K562 (cell line): ENCODE data around the gene HNRNPD. TPM values are rescaled to one million over a fixed set of nuclear protein-coding genes. Genes with fewer than 3 reads are reported as not detected.

Experiments used
- BACH1 ChIP-seq: fragments of 200-800 bp; sonication (Bioruptor generic); IDR thresholded peaks from 2 replicates; pipeline ENCODE4 v1.6.1; 2016; ENCODE audit warnings: missing genetic modification characterization, missing compliant biosample characterization
- BHLHE40 ChIP-seq: IDR thresholded peaks from 2 replicates; pipeline ENCODE4 v1.6.1; 2011; ENCODE audit warnings: low read length, improper control_type of control experiment
- CREB1 ChIP-seq, 2 experiments: sonication (generic) in 1 of 2; formaldehyde crosslinking in 1 of 2; IDR thresholded peaks; 2 replicates each; pipeline versions ENCODE4 v1.6.1 to v1.8.0; 2012 to 2022; ENCODE audit warnings: inconsistent platforms in 1 of 2, mild to moderate bottlenecking in 1 of 2, missing genetic modification reagents in 1 of 2, moderate library complexity in 1 of 2
- DIDO1 ChIP-seq: fragments of 450-650 bp; IDR thresholded peaks from 2 replicates; pipeline ENCODE4 v1.6.1; 2016; ENCODE audit warnings: low read depth, missing biosample characterization, missing genetic modification characterization
- ERF ChIP-seq: fragments of 450-650 bp; formaldehyde crosslinking; IDR thresholded peaks from 2 replicates; pipeline ENCODE4 v1.4.0; 2020; ENCODE audit warnings: mild to moderate bottlenecking, mixed read lengths
- FOXJ3 ChIP-seq: sonication (generic); formaldehyde crosslinking; IDR thresholded peaks from 2 replicates; pipeline ENCODE4 v1.4.0; 2020; ENCODE audit warnings: mild to moderate bottlenecking, missing genetic modification reagents
- GATA2 ChIP-seq: sonication (generic); formaldehyde crosslinking; IDR thresholded peaks from 2 replicates; pipeline ENCODE4 v1.4.0; 2020; ENCODE audit warnings: mild to moderate bottlenecking, missing genetic modification reagents
- HLTF ChIP-seq: fragments of 450-650 bp; IDR thresholded peaks from 2 replicates; pipeline ENCODE4 v1.6.1; 2016
- KLF6 ChIP-seq: fragments of 250-450 bp; sonication (Bioruptor Pico); IDR thresholded peaks from 2 replicates; pipeline ENCODE4 v1.4.0; 2020; ENCODE audit warnings: mild to moderate bottlenecking, moderate library complexity, borderline replicate concordance
- NELFE ChIP-seq: IDR thresholded peaks from 2 replicates; pipeline ENCODE4 v1.6.1; 2011; ENCODE audit warnings: mild to moderate bottlenecking; ENCODE audit not compliant: insufficient read depth, insufficient read length
- NFXL1 ChIP-seq: fragments of 450-650 bp; formaldehyde crosslinking; IDR thresholded peaks from 2 replicates; pipeline ENCODE4 v1.4.0; 2021; ENCODE audit warnings: mild to moderate bottlenecking
- PHB2 ChIP-seq: fragments of 450-650 bp; IDR thresholded peaks from 2 replicates; pipeline ENCODE4 v1.6.1; 2017; ENCODE audit warnings: low read depth
- PHF20 ChIP-seq: fragments of 450-650 bp; IDR thresholded peaks from 2 replicates; pipeline ENCODE4 v1.6.1; 2018; ENCODE audit not compliant: partially characterized antibody
- SPI1 ChIP-seq: IDR thresholded peaks from 2 replicates; pipeline ENCODE4 v1.6.1; 2011; ENCODE audit warnings: low read depth, low read length, control low read depth, borderline replicate concordance
- TOE1 ChIP-seq, 2 experiments: fragments of 450-650 bp in 1 of 2; sonication (generic) in 1 of 2; formaldehyde crosslinking in 1 of 2; IDR thresholded peaks; 2 replicates each; pipeline versions ENCODE4 v1.7.1 to v1.8.0; 2016 to 2022; ENCODE audit warnings: borderline replicate concordance in 2 of 2, mild to moderate bottlenecking in 2 of 2, antibody characterized with exemption in 1 of 2, inconsistent platforms in 1 of 2, low read depth in 1 of 2, missing genetic modification reagents in 1 of 2, moderate library complexity in 1 of 2
- ZBTB11 ChIP-seq, 3 experiments: fragments of 200-800 bp in 1 of 3; fragments of 250-450 bp in 1 of 3; fragments of 450-650 bp in 1 of 3; sonication (Bioruptor Pico) in 1 of 3; sonication (Bioruptor generic) in 1 of 3; formaldehyde crosslinking in 1 of 3; IDR thresholded peaks; 2 replicates each; pipeline versions ENCODE4 v1.6.1 to v1.8.0; 2016 to 2022; ENCODE audit warnings: mild to moderate bottlenecking in 2 of 3, missing genetic modification characterization in 2 of 3, missing compliant biosample characterization in 1 of 3, moderate library complexity in 1 of 3
- polyA plus RNA-seq, 8 experiments: library from polyadenylated mRNA; depleted of rRNA in 4 of 8; stranded (reverse) in 5 of 8; unstranded in 3 of 8; fragments of >200 nt; fragmentation: Nextera tagmentation in 2 of 8; fragmentation: Illumina TruSeq in 1 of 8; extraction: Ambion mirVana in 2 of 8; extraction: Trizol in 1 of 8; gene quantifications; 2 replicates each; pipeline versions ENCODE4 v1.2.1 to v1.2.3, GENCODE V29; 2011 to 2014; ENCODE audit warnings: inconsistent platforms in 1 of 8, missing spikeins in 1 of 8
- total RNA-seq, 7 experiments: library from RNA; depleted of rRNA in 6 of 7; stranded (reverse); fragments of >200 nt in 6 of 7; fragmentation: Illumina TruSeq in 2 of 7; extraction: Trizol in 2 of 7; gene quantifications; 2 replicates each; pipeline versions ENCODE4 v1.2.1 to v1.2.3, GENCODE V29; 2011 to 2021; ENCODE audit warnings: low replicate concordance in 1 of 7
- TF ChIP-seq, protein P1 (sequence below): fragments of 450-650 bp; IDR thresholded peaks from 2 replicates; pipeline ENCODE4 v1.7.1; 2018; ENCODE audit warnings: mild to moderate bottlenecking, low read depth; ENCODE audit not compliant: partially characterized antibody
- TF ChIP-seq, protein P2 (sequence below): fragments of 250-450 bp; sonication (Bioruptor Pico); IDR thresholded peaks from 2 replicates; pipeline ENCODE4 v1.8.0; 2022; ENCODE audit warnings: inconsistent platforms

HNRNPD gene
- total and polyA plus RNA-seq, 9 of the 15 experiments (the other 6 are each of a cell fraction or from before 2014, with no cell fraction given): 92.4 to 955 (median 160) TPM

- TF ChIP-seq, protein P1, sequence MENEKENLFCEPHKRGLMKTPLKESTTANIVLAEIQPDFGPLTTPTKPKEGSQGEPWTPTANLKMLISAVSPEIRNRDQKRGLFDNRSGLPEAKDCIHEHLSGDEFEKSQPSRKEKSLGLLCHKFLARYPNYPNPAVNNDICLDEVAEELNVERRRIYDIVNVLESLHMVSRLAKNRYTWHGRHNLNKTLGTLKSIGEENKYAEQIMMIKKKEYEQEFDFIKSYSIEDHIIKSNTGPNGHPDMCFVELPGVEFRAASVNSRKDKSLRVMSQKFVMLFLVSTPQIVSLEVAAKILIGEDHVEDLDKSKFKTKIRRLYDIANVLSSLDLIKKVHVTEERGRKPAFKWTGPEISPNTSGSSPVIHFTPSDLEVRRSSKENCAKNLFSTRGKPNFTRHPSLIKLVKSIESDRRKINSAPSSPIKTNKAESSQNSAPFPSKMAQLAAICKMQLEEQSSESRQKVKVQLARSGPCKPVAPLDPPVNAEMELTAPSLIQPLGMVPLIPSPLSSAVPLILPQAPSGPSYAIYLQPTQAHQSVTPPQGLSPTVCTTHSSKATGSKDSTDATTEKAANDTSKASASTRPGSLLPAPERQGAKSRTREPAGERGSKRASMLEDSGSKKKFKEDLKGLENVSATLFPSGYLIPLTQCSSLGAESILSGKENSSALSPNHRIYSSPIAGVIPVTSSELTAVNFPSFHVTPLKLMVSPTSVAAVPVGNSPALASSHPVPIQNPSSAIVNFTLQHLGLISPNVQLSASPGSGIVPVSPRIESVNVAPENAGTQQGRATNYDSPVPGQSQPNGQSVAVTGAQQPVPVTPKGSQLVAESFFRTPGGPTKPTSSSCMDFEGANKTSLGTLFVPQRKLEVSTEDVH: peak; percentile 78
- TF ChIP-seq HLTF (0 out of 2 replicates have a peak, but pooled peaks have one; percentile 24), SPI1 (0 out of 2 replicates have a peak, but pooled peaks have one; percentile 1), BACH1 (tag) (0 out of 2 replicates have a peak, but pooled peaks have one; percentile 16), FOXJ3 (CRISPR knock-in tag) (no peak), ZBTB11 (CRISPR knock-in tag; IDR thresholded peaks at IDR 0.05) (no peak), TOE1 (IDR thresholded peaks at IDR 0.05; ENCODE audit: borderline replicate concordance) (no peak), TOE1 (CRISPR knock-in tag; IDR thresholded peaks at IDR 0.05; ENCODE audit: borderline replicate concordance, low read depth) (no peak), PHF20 (peak; percentile 26), NELFE (no peak), DIDO1 (no peak), CREB1 (IDR thresholded peaks at IDR 0.05) (0 out of 2 replicates have a peak, but pooled peaks have one; percentile 14), CREB1 (CRISPR knock-in tag; IDR thresholded peaks at IDR 0.05) (no peak), GATA2 (CRISPR knock-in tag) (peak; percentile 35; the same call in 1 of the 2 replicates), ERF (CRISPR knock-in tag) (no peak), KLF6 (CRISPR knock-in tag) (no peak), BHLHE40 (peak; percentile 68; the same call in 1 of the 2 replicates), PHB2 (no peak), NFXL1 (CRISPR knock-in tag) (no peak)
- TF ChIP-seq, protein P2, sequence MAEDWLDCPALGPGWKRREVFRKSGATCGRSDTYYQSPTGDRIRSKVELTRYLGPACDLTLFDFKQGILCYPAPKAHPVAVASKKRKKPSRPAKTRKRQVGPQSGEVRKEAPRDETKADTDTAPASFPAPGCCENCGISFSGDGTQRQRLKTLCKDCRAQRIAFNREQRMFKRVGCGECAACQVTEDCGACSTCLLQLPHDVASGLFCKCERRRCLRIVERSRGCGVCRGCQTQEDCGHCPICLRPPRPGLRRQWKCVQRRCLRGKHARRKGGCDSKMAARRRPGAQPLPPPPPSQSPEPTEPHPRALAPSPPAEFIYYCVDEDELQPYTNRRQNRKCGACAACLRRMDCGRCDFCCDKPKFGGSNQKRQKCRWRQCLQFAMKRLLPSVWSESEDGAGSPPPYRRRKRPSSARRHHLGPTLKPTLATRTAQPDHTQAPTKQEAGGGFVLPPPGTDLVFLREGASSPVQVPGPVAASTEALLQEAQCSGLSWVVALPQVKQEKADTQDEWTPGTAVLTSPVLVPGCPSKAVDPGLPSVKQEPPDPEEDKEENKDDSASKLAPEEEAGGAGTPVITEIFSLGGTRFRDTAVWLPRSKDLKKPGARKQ (CRISPR knock-in tag): no peak
Measured at GRCh38 chr4:82372517-82373485, 990 bp downstream of the HNRNPD start (continued).
